C4-2B (cell line): ENCODE measurements around the gene FAM43A.
A peak's percentile ranks its signal among the peaks of the same experiment; 100 is the strongest.

Source experiments
- H3K27ac ChIP-seq: fragments of 450-650 bp; 2 replicates; pipeline ENCODE4 v1.5.1; 2017
- CTCF ChIP-seq: fragments of 450-650 bp; conservative IDR thresholded peaks from 2 replicates; pipeline ENCODE4 v1.5.1; 2017; ENCODE audit warnings: mild to moderate bottlenecking
- ZFX ChIP-seq: fragments of 450-650 bp; IDR thresholded peaks from 2 replicates; pipeline ENCODE4 v1.6.1; 2017

The FAM43A gene

DNA sequence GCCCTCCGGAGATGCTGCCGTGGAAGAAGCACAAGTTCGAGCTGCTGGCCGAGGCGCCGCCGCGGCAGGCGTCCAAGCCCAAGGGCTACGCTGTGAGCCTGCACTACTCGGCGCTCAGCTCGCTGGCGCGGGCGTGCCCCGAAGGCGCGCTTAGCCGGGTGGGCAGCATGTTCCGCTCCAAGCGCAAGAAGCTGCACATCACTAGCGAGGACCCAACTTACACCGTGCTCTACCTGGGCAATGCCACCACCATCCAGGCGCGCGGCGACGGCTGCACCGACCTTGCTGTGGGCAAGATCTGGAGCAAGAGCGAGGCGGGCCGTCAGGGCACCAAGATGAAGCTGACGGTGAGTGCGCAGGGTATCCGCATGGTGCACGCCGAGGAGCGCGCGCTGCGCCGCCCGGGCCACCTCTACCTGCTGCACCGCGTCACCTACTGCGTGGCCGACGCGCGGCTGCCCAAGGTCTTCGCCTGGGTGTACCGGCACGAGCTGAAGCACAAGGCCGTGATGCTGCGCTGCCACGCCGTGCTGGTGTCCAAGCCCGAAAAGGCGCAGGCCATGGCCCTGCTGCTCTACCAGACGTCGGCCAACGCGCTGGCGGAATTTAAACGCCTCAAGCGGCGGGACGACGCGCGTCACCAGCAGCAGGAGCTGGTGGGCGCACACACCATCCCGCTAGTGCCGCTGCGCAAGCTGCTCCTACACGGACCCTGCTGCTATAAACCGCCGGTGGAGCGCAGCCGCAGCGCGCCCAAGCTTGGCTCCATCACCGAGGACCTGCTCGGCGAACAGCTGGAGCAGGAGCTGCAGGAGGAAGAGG, 1.3 kb downstream of the FAM43A start:
- peak overlapping the region; percentile 81 for H3K27ac ChIP-seq
- TF ChIP-seq CTCF (no peak), ZFX (no peak)

GRCh38 chr3:194687638-194688199, 2.0 kb downstream of the FAM43A start:
- TF ChIP-seq CTCF = no peak
- TF ChIP-seq ZFX = no peak
- no peak overlapping the region for H3K27ac ChIP-seq

DNA sequence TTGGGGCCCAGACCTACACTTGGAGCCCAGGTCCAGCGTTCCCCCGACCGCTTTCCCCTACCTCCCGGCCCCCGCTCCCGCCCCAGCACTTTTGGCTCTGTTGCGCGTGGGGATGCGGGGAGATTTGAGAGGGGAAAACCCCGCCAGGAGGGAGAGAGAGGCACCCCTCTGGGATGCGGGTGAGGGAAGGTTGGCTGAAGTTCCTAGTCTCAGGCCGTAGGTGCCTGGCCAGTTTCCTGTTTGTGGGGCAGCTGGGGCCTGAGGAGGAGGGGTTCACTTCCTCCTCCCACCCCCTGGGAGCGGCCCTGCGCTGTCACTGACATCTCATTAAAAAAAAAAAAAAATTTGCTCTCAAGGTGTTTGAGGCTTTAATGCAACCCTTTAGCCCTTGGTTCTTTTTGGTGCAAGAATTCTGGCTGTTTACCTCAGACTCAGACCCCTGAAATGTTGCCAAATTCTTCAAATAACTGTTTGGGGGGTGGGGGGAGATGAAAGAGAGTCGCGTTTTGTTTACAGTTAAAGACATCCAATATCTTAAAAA, 2.6 kb downstream of the FAM43A start:
- H3K27ac ChIP-seq = no peak overlapping the region
- TF ChIP-seq ZFX (no peak), CTCF (no peak)

GRCh38 chr3:194688946-194689345, 3.3 kb downstream of the FAM43A start:
- TF ChIP-seq CTCF = no peak
- no peak for TF ChIP-seq ZFX
- H3K27ac ChIP-seq = no peak overlapping the region

DNA sequence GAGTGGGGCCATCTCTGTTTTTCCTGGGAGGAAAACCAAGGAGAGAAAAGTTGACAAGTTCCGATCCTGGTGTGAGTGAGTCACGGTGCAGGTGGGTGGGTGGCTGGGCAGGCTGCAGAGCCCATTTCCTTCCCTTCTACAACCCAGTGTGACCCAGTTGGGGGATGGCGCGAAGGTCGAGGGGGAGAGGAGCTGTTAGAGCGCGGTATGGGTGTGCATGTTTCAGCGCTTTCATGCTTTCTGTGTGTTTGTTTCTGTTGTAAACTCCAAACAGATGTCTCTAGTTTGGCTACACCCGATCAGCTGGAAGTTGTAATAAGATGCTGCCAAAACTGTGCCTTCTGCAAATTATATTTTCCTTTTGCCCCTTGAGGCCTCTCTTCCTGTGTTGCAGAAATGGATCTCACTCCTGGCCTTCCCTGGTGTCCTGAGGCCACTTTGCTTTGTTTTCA, 3.8 kb downstream of the FAM43A start:
- H3K27ac ChIP-seq = no peak overlapping the region
- TF ChIP-seq ZFX = no peak
- no peak for TF ChIP-seq CTCF

DNA sequence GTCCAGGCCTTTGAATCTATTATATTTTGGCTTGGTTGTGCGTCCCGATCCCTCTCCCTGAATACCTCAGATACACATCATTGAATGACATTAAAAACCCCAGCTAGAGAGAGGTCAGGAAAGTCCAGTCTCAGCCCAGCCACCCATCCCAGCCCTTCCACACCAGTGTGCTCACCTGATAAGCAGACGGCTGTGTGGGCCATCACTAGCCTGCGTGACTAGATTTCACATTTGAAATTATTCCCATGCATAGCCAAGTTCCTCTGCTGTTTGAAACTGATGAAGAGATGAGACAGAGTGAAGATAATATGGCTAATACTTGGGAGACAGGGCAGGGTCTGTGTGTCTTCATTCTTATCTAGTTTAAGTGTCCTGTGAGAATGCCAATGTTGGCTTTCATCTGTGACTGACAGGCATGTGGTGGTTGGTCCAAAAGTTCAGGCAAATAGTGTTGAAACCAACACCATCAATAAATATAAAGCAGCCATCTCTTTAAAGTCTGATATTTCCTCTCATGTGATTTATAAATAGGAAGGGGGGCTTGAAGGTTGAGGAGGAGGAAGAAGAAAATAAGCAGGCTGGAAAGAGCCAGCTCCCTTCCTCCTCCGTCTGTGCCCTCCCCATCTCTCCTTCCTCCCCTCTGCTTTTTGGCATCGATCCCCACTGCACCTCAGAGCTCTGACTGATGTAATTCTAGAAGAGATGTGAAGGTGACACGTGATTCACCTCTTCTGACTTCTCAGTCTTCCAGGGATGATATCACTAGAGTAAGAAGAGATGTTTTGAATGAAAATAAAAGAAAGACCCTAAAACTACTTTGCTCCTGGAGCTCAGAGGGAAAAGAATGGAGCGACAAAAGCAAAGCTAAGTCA, 5.1 kb downstream of the FAM43A start:
- TF ChIP-seq CTCF = no peak
- no peak for TF ChIP-seq ZFX
- no peak overlapping the region for H3K27ac ChIP-seq
